Activated T-helper 2 cell treated with anti-CD3 and anti-CD28 coated beads, Interferon-gamma antibody, Interleukin-2, Interleukin-4, amounts not matched to agents 10 μg/mL and 5 μg/mL and 100 μg/mL, durations not matched to agents 14 hours and 24 hours and 36 hours (primary cell): Measurements from ENCODE around the gene SPAG16. TPM values are rescaled to one million over a fixed set of nuclear protein-coding genes. Genes with fewer than 3 reads are reported as not detected.
"Not testable (repeated sequence)": the region's sequence is repeated elsewhere in the genome, so short reads cannot be mapped to it uniquely, and the experiment has no call there.

Experiments
- DNase-seq: peaks from one replicate; pipeline ENCODE4 v3.0.0; 2021; ENCODE audit warnings: low spot score
- H3K27ac Mint-ChIP-seq: one replicate; pipeline ENCODE4 v1.8.0; 2021; ENCODE audit warnings: mixed read lengths
- H3K27me3 Mint-ChIP-seq: one replicate; pipeline ENCODE4 v1.8.0; 2021; ENCODE audit warnings: low read depth, mixed read lengths
- H3K36me3 Mint-ChIP-seq: one replicate; pipeline ENCODE4 v1.8.0; 2021; ENCODE audit warnings: low read depth, mixed read lengths
- H3K4me1 Mint-ChIP-seq: one replicate; pipeline ENCODE4 v1.8.0; 2021; ENCODE audit warnings: low read depth, mixed read lengths
- H3K4me3 Mint-ChIP-seq: one replicate; pipeline ENCODE4 v1.8.0; 2021; ENCODE audit warnings: low read depth, mild to moderate bottlenecking, moderate library complexity, mixed read lengths
- H3K9me3 Mint-ChIP-seq: one replicate; pipeline ENCODE4 v1.8.0; 2021; ENCODE audit warnings: mixed read lengths
- intact Hi-C: fragments of 100-400 bp; cut with micrococcal nuclease; formaldehyde crosslinking; loops from one replicate; pipeline ENCODE4 v1.15.1; 2023
- total RNA-seq: library from RNA; stranded (reverse); gene quantifications from 2 replicates; pipeline ENCODE4 v1.2.3, GENCODE V29; 2022

The SPAG16 gene
- total RNA-seq, 1 donor from 2014 or later, result 7.5 TPM

GRCh38 chr2:213989207-213989606 lies 704.9 kb downstream of the SPAG16 start:
- intact Hi-C loops, result no loop called here
- Mint-ChIP-seq H3K36me3 (no peaks in the 10 kb centered on the region), H3K27me3 (no peaks in the 10 kb centered on the region), H3K9me3 (no peaks in the 10 kb centered on the region), H3K4me3 (no peak overlapping the region), H3K27ac (no peak overlapping the region), H3K4me1 (no peaks in the 10 kb centered on the region)
- no peak for DNase-seq

- H3K27ac Mint-ChIP-seq, result no peak overlapping the region
- H3K4me3 Mint-ChIP-seq, result no peak overlapping the region
- H3K9me3 Mint-ChIP-seq, result no peaks in the 10 kb centered on the region
- no peaks in the 10 kb centered on the region for H3K36me3 Mint-ChIP-seq
- H3K27me3 Mint-ChIP-seq, result no peaks in the 10 kb centered on the region
- no peaks in the 10 kb centered on the region for H3K4me1 Mint-ChIP-seq
- DNase-seq, result no peak
- intact Hi-C loops, result no loop called here
These were observed 707.3 kb downstream of the SPAG16 start for GRCh38 chr2:213991453-213992108.

- no peak overlapping the region for H3K4me3 Mint-ChIP-seq
- no peaks in the 10 kb centered on the region for H3K36me3 Mint-ChIP-seq
- no peak for DNase-seq
- H3K4me1 Mint-ChIP-seq, result no peaks in the 10 kb centered on the region
- intact Hi-C loops, result no loop called here
- H3K9me3 Mint-ChIP-seq, result no peaks in the 10 kb centered on the region
- H3K27ac Mint-ChIP-seq, result no peak overlapping the region
- no peaks in the 10 kb centered on the region for H3K27me3 Mint-ChIP-seq
These were observed 711.3 kb downstream of the SPAG16 start for GRCh38 chr2:213995400-213996105.

GRCh38 chr2:213998976-213999375 lies 714.7 kb downstream of the SPAG16 start:
- intact Hi-C loops, DNase-seq, H3K4me1 Mint-ChIP-seq, H3K4me3 Mint-ChIP-seq, H3K27ac Mint-ChIP-seq, H3K9me3 Mint-ChIP-seq, H3K27me3 Mint-ChIP-seq, H3K36me3 Mint-ChIP-seq: not testable (repeated sequence)

GRCh38 chr2:214004463-214004862 lies 720.2 kb downstream of the SPAG16 start:
- no peak for DNase-seq
- Mint-ChIP-seq H3K27me3 (no peaks in the 10 kb centered on the region), H3K36me3 (no peaks in the 10 kb centered on the region), H3K4me1 (no peaks in the 10 kb centered on the region), H3K9me3 (no peaks in the 10 kb centered on the region), H3K4me3 (no peak overlapping the region), H3K27ac (no peak overlapping the region)
- intact Hi-C loops, result no loop called here

GRCh38 chr2:214005337-214005736 lies 721.1 kb downstream of the SPAG16 start:
- no peaks in the 10 kb centered on the region for H3K36me3 Mint-ChIP-seq
- no peak for DNase-seq
- no peaks in the 10 kb centered on the region for H3K27me3 Mint-ChIP-seq
- H3K9me3 Mint-ChIP-seq, result no peaks in the 10 kb centered on the region
- H3K4me1 Mint-ChIP-seq, result no peaks in the 10 kb centered on the region
- H3K4me3 Mint-ChIP-seq, result no peak overlapping the region
- H3K27ac Mint-ChIP-seq, result no peak overlapping the region
- intact Hi-C loops, result no loop called here

- Mint-ChIP-seq H3K4me3 (no peak overlapping the region), H3K4me1 (no peaks in the 10 kb centered on the region), H3K9me3 (no peaks in the 10 kb centered on the region), H3K27me3 (no peaks in the 10 kb centered on the region), H3K36me3 (no peaks in the 10 kb centered on the region), H3K27ac (no peak overlapping the region)
- intact Hi-C loops, result no loop called here
- no peak for DNase-seq
These were observed 722.3 kb downstream of the SPAG16 start for GRCh38 chr2:214006601-214007000.

GRCh38 chr2:214011676-214012075 lies 727.4 kb downstream of the SPAG16 start:
- H3K4me1 Mint-ChIP-seq, result no peaks in the 10 kb centered on the region
- no peak overlapping the region for H3K4me3 Mint-ChIP-seq
- no peak overlapping the region for H3K27ac Mint-ChIP-seq
- H3K36me3 Mint-ChIP-seq, result no peaks in the 10 kb centered on the region
- no peak for DNase-seq
- intact Hi-C loops, result no loop called here
- H3K9me3 Mint-ChIP-seq, result no peaks in the 10 kb centered on the region
- no peaks in the 10 kb centered on the region for H3K27me3 Mint-ChIP-seq

- no peaks in the 10 kb centered on the region for H3K36me3 Mint-ChIP-seq
- no peaks in the 10 kb centered on the region for H3K4me1 Mint-ChIP-seq
- H3K9me3 Mint-ChIP-seq, result no peaks in the 10 kb centered on the region
- no peak overlapping the region for H3K27ac Mint-ChIP-seq
- H3K4me3 Mint-ChIP-seq, result no peak overlapping the region
- no peaks in the 10 kb centered on the region for H3K27me3 Mint-ChIP-seq
- intact Hi-C loops, result no loop called here
- DNase-seq, result no peak
These were observed 730.4 kb downstream of the SPAG16 start for GRCh38 chr2:214014551-214015220.

- DNase-seq, result no peak
- no peaks in the 10 kb centered on the region for H3K9me3 Mint-ChIP-seq
- no peaks in the 10 kb centered on the region for H3K36me3 Mint-ChIP-seq
- no peak overlapping the region for H3K4me3 Mint-ChIP-seq
- no peaks in the 10 kb centered on the region for H3K27me3 Mint-ChIP-seq
- no peak overlapping the region for H3K27ac Mint-ChIP-seq
- H3K4me1 Mint-ChIP-seq, result no peaks in the 10 kb centered on the region
- intact Hi-C loops, result no loop called here
These were observed 735.1 kb downstream of the SPAG16 start for GRCh38 chr2:214019229-214019972.

GRCh38 chr2:214019973-214020345 lies 735.7 kb downstream of the SPAG16 start:
- intact Hi-C loops, result no loop called here
- DNase-seq, result no peak
- no peaks in the 10 kb centered on the region for H3K9me3 Mint-ChIP-seq
- no peaks in the 10 kb centered on the region for H3K27me3 Mint-ChIP-seq
- H3K36me3 Mint-ChIP-seq, result no peaks in the 10 kb centered on the region
- H3K4me3 Mint-ChIP-seq, result no peak overlapping the region
- H3K4me1 Mint-ChIP-seq, result no peaks in the 10 kb centered on the region
- no peak overlapping the region for H3K27ac Mint-ChIP-seq

- Mint-ChIP-seq H3K36me3 (no peaks in the 10 kb centered on the region), H3K9me3 (no peaks in the 10 kb centered on the region), H3K27me3 (no peaks in the 10 kb centered on the region), H3K27ac (no peak overlapping the region), H3K4me3 (no peak overlapping the region), H3K4me1 (no peaks in the 10 kb centered on the region)
- intact Hi-C loops, result no loop called here
- DNase-seq, result no peak
These were observed 744.9 kb downstream of the SPAG16 start for GRCh38 chr2:214029190-214029589.

- Mint-ChIP-seq H3K4me3 (no peak overlapping the region), H3K36me3 (no peaks in the 10 kb centered on the region), H3K9me3 (no peaks in the 10 kb centered on the region), H3K4me1 (no peaks in the 10 kb centered on the region), H3K27me3 (no peaks in the 10 kb centered on the region), H3K27ac (no peak overlapping the region)
- DNase-seq, result no peak
- intact Hi-C loops, result no loop called here
These were observed 747.3 kb downstream of the SPAG16 start for GRCh38 chr2:214031566-214031965.
